Activated T-cell treated with anti-CD3 and anti-CD28 coated beads, Interleukin-2, amount 50 U/mL, for 72 hours (primary cell): Measurements from ENCODE around the gene TAS2R1. TPM values are rescaled to one million over a fixed set of nuclear protein-coding genes. Genes with fewer than 3 reads are reported as not detected.

Source experiments
- ATAC-seq, 2 donors: fragments of 150-1000 bp; cut with Tn5 transposase; replicated peaks in 1 of 2; 2 replicates each; pipeline ENCODE4 v1.10.0; 2021; ENCODE audit warnings: moderate library complexity in 2 of 2, mild to moderate bottlenecking in 1 of 2
- DNase-seq, 2 donors: peaks; one replicate each; pipeline ENCODE4 v3.0.0; 2021 to 2022; ENCODE audit warnings: mixed read lengths in 1 of 2
- H3K27ac Mint-ChIP-seq: one replicate; pipeline ENCODE4 v1.8.0; 2022; ENCODE audit warnings: mild to moderate bottlenecking, moderate library complexity, mixed read lengths
- H3K27me3 Mint-ChIP-seq: one replicate; pipeline ENCODE4 v1.8.0; 2022; ENCODE audit warnings: low read depth, mixed read lengths
- H3K36me3 Mint-ChIP-seq, 2 donors: one replicate each; pipeline ENCODE4 v1.8.0; 2022; ENCODE audit warnings: mixed read lengths in 2 of 2, mild to moderate bottlenecking in 1 of 2; ENCODE audit not compliant: insufficient read depth in 2 of 2
- H3K4me1 Mint-ChIP-seq: one replicate; pipeline ENCODE4 v1.8.0; 2022; ENCODE audit warnings: low read depth, mixed read lengths
- H3K4me3 Mint-ChIP-seq, 2 donors: one replicate each; pipeline ENCODE4 v1.8.0; 2022; ENCODE audit warnings: mild to moderate bottlenecking in 2 of 2, mixed read lengths in 2 of 2, moderate library complexity in 2 of 2
- H3K9me3 Mint-ChIP-seq, 2 donors: one replicate each; pipeline ENCODE4 v1.8.0; 2022; ENCODE audit warnings: mixed read lengths in 2 of 2
- total RNA-seq, 2 donors: library from RNA; stranded (reverse); gene quantifications; one replicate each; pipeline ENCODE4 v1.2.3, GENCODE V29; 2022

The TAS2R1 gene
- total RNA-seq, 2 donors from 2014 or later, result not detected

GRCh38 chr5:9596824-9597223 is 33.3 kb downstream of the TAS2R1 start:
- H3K4me1 Mint-ChIP-seq, result no peaks in the 10 kb centered on the region
- ATAC-seq, result no peak
- H3K9me3 Mint-ChIP-seq, result peaks cover 0 to 3% of the 10 kb centered on the region in 2 donors
- no peaks in the 10 kb centered on the region for H3K27me3 Mint-ChIP-seq
- no peak for DNase-seq
- H3K4me3 Mint-ChIP-seq, result no peak overlapping the region
- H3K27ac Mint-ChIP-seq, result no peak overlapping the region
- H3K36me3 Mint-ChIP-seq, result no peaks in the 10 kb centered on the region

- Mint-ChIP-seq H3K9me3 (peaks cover 0 to 3% of the 10 kb centered on the region in 2 donors), H3K36me3 (no peaks in the 10 kb centered on the region), H3K4me1 (no peaks in the 10 kb centered on the region), H3K27me3 (no peaks in the 10 kb centered on the region), H3K4me3 (no peak overlapping the region), H3K27ac (no peak overlapping the region)
- ATAC-seq, result no peak
- no peak for DNase-seq
Observed at GRCh38 chr5:9596171-9596780, 33.9 kb downstream of the TAS2R1 start.

- H3K9me3 Mint-ChIP-seq, result no peaks in the 10 kb centered on the region
- no peaks in the 10 kb centered on the region for H3K27me3 Mint-ChIP-seq
- DNase-seq (no peak), ATAC-seq (no peak)
- no peaks in the 10 kb centered on the region for H3K4me1 Mint-ChIP-seq
- no peaks in the 10 kb centered on the region for H3K36me3 Mint-ChIP-seq
- no peak overlapping the region for H3K27ac Mint-ChIP-seq
- no peak overlapping the region for H3K4me3 Mint-ChIP-seq
Observed at GRCh38 chr5:9594913-9595312, 35.2 kb downstream of the TAS2R1 start.

DNA sequence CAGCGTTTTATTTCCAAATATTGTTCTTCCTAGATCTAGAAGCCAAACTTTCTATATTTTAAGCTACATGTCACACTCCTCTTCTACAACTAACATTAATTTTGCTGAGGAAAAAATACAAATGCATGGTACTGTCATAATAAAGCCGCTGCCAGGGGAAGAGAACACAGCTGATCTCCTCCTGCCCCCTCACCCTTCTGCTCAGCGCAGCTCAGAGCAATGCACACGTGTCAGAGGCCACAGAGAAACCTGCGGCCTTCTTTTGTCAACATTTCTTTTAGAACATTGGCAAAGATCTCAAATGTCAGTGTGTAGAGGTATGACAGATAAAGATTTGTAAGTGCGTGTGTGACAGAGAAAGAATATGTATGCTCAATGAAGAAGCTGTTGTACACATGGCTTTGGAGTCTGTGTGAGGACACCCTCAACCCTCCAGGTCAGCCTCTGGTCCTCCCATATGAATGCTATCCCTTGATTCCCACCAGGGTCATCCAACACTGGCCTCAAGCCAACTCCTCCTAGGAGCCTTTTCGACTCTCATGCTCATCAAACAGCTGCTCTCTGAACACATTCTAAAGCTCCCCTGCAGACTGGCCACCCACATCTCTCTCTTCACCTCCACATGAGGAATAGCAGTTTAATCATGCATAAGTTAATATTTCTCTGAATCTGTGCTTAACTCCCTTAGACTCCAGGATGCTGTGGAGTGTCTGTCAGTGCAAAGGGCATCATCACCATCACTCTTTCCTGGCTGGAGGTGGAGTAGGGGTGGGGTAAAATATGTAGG is 40.9 kb downstream of the TAS2R1 start:
- no peaks in the 10 kb centered on the region for H3K4me1 Mint-ChIP-seq
- ATAC-seq (no peak), DNase-seq (no peak)
- no peak overlapping the region for H3K4me3 Mint-ChIP-seq
- no peaks in the 10 kb centered on the region for H3K36me3 Mint-ChIP-seq
- H3K27ac Mint-ChIP-seq, result no peak overlapping the region
- H3K9me3 Mint-ChIP-seq, result peaks cover 0 to 3% of the 10 kb centered on the region in 2 donors
- no peaks in the 10 kb centered on the region for H3K27me3 Mint-ChIP-seq

DNA sequence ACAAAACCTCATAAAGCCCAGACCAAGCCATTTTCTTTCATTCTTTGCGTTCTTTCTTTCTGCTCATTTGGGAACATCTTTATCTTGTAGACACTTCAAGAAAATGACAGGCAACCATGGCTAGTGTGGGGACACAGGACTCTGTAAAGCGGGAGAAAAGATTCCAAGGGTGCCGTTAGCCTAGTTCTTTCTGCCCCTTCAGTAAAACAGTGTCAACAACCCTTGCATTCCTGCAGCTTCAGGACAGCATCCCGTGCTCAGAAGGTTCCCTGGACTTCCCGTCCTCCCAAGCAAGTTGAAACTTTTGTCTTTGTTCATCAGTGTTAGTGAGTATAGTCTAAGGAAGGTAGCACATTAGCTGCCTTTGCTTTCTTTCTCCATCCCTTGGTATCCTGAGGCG is 41.9 kb downstream of the TAS2R1 start:
- peaks cover 0 to 3% of the 10 kb centered on the region in 2 donors for H3K9me3 Mint-ChIP-seq
- no peaks in the 10 kb centered on the region for H3K36me3 Mint-ChIP-seq
- no peaks in the 10 kb centered on the region for H3K27me3 Mint-ChIP-seq
- DNase-seq (no peak), ATAC-seq (no peak)
- no peak overlapping the region for H3K4me3 Mint-ChIP-seq
- no peak overlapping the region for H3K27ac Mint-ChIP-seq
- no peaks in the 10 kb centered on the region for H3K4me1 Mint-ChIP-seq

DNA sequence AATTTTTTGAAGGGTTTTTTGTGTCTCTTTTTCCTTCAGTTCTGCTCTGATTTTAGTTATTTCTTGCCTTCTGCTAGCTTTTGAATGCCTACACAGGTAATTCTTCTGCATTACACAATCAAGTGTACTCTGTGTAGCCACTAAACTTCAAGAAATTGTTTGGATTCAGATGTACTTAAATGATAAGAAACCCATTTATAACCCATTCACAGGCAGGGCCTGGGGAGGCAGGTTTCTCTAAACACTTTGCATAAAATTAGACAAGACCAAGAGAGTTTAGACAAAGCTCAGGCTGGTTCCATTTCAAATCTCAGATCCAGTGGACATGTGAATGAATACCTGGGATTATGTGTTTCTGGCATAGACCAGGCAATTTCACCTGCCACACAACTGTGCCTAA is 43.0 kb downstream of the TAS2R1 start:
- DNase-seq (no peak), ATAC-seq (no peak)
- H3K9me3 Mint-ChIP-seq, result peaks cover 0 to 4% of the 10 kb centered on the region in 2 donors
- no peaks in the 10 kb centered on the region for H3K4me1 Mint-ChIP-seq
- no peak overlapping the region for H3K4me3 Mint-ChIP-seq
- H3K27me3 Mint-ChIP-seq, result no peaks in the 10 kb centered on the region
- H3K36me3 Mint-ChIP-seq, result no peaks in the 10 kb centered on the region
- H3K27ac Mint-ChIP-seq, result no peak overlapping the region

GRCh38 chr5:9582406-9582805 is 47.7 kb downstream of the TAS2R1 start:
- no peak for ATAC-seq
- H3K36me3 Mint-ChIP-seq, result no peaks in the 10 kb centered on the region
- no peaks in the 10 kb centered on the region for H3K27me3 Mint-ChIP-seq
- H3K4me1 Mint-ChIP-seq, result no peaks in the 10 kb centered on the region
- H3K27ac Mint-ChIP-seq, result no peak overlapping the region
- peaks cover 0 to 4% of the 10 kb centered on the region in 2 donors for H3K9me3 Mint-ChIP-seq
- no peak for DNase-seq
- no peak overlapping the region for H3K4me3 Mint-ChIP-seq

Other genes with a start within 250 kb of the TAS2R1 start
- under 1 TPM; 0.14 to 0.23 TPM for gene SEMA5A, start 84.3 kb downstream of the TAS2R1 start, total RNA-seq